ENCODE results near the gene SMAD3. TPM values are rescaled to one million over a fixed set of nuclear protein-coding genes. Genes with fewer than 3 reads are reported as not detected.

SMAD3 gene
- total RNA-seq (2022; extraction: Qiagen RNA extraction; ENCODE audit: low read depth): 97.2 to 170 TPM (median 154 TPM) in 5 replicates

GRCh38 chr15:67065531-67066005, at the start of gene SMAD3:
Gene SMAD3, plus strand, starts transcription at chr15:67065602. Its CDS starts 553 bp downstream, at chr15:67066155.

Other genes starting within 250 kb of the SMAD3 start
- 65.6 to 85.8 TPM (median 68.1 TPM) in 5 replicates for gene AAGAB, start 189.1 kb downstream of the SMAD3 start, total RNA-seq (2022; extraction: Qiagen RNA extraction; ENCODE audit: low read depth)
- 1.2 to 2.4 TPM (median 1.5 TPM) in 5 replicates for gene IQCH, start 189.2 kb downstream of the SMAD3 start, total RNA-seq (2022; extraction: Qiagen RNA extraction; ENCODE audit: low read depth)

All from A549 treated with ZK216348 at 1 μM for 4 hours (cell line).